Measurements from ENCODE around the gene SIM1.

SIM1 gene

DNA sequence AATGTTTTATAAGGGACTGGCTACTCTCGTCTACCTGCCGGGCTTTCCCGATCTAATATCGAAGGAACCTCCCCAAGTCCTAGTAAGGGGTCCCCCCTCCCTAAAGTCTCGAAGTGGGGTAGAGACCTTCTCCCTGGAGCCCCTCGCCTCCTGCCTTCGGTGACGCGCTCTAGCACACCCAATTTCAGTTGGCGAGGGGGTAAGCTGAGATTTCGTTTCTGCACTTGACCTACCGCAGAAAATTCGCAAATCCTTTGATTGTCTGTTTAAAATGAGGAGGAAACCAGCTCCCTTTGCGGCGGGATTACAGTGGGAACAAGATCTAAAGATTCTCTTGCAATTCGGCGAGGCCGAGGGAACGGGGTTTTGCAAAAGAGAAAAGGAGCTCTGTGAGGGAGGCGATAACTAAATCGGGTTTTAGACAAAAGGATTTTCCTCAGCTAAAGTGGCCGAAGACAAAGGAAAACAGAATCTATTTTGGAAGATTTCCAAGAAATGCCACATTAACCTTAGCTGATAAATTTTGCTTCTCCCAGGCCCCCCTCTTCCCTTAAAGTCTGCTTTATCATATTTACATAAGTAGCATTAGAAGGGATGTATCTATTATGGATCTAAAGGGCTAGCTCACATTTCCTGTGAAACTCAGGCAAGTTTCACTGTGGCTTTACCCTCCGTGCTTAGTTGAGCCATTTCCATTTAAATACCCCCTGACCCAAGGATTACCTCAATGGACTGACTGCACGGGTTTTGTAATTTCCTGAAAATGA is 8.4 kb downstream of the SIM1 start:
- no peak for DNase-seq (ENCODE audit: low read depth, low spot score)

DNA sequence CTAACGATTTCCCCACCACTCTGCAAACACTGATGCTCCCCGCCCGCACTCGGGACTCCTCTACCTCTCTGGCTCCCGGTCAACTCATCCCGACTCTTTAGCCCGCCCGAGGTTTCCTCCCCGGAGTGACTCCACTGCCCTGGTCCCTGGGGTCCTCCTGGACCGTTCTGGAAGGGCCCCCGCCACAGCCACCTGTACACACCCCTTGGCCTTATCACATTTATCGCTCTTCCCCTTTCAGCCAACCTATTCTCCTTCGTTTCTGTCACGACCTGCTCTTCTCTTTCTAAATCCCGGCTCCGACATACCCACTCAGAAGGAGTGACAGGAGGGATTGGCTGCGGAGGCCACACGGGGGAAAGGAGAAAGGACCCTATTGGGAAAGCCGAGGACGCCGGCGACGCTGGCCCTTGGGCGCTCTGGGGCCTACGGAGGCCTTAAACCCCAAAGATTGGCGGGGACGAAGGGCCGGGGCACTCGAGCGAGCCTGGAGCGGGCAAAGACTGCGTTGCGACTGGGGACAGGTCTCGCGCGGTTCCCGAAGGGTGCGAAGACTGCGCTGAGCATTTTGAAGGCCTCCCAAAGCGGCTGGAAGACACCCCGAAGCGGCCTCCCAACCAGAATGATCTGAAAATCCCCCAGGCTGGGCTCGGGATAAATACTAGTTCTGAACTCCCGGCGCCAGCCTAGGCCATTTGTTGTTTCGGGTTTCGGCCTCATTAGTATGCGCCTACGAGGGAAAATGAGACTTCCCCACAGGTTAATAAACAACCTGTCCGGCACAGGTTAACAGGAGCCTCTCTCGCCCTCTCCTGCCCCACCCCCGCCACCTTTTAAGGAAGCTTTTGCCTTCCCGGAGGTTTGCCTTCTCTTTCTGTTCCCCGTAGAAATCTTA is 9.2 kb downstream of the SIM1 start:
- DNase-seq (ENCODE audit: low read depth, low spot score), result no peak

DNA sequence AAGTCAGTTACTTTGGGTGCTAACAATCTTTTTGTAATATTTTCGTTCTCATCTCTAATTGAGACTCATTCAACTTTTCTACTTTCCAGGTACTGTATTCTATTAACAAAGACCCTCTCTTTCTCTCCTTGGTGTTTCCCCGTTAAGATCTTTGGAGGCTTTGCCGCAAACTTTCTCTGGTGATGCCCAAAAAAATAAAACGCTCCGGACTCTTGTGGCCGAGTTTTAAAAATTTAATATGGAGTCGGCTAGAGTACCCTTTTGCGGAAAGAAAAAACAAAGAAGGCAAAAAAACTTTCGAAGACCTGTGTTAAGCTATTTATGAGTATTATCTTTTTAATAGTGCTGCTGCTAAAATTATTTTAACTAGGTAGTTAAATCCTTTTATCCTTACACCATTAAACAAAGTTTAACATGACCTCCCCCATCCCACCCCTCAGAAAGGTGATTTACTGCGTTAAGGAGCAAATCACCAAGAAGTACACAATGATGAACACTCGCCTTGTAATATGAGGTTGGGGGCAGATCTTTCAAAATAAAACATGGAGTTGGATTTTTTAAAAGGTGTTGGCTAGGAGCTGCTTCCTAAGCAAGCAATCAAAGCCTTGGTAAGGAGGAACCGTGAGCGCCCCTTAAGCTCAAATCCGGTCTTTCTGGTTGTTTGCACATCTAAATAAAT is 10.0 kb downstream of the SIM1 start:
- no peak for DNase-seq (ENCODE audit: low read depth, low spot score)

DNA sequence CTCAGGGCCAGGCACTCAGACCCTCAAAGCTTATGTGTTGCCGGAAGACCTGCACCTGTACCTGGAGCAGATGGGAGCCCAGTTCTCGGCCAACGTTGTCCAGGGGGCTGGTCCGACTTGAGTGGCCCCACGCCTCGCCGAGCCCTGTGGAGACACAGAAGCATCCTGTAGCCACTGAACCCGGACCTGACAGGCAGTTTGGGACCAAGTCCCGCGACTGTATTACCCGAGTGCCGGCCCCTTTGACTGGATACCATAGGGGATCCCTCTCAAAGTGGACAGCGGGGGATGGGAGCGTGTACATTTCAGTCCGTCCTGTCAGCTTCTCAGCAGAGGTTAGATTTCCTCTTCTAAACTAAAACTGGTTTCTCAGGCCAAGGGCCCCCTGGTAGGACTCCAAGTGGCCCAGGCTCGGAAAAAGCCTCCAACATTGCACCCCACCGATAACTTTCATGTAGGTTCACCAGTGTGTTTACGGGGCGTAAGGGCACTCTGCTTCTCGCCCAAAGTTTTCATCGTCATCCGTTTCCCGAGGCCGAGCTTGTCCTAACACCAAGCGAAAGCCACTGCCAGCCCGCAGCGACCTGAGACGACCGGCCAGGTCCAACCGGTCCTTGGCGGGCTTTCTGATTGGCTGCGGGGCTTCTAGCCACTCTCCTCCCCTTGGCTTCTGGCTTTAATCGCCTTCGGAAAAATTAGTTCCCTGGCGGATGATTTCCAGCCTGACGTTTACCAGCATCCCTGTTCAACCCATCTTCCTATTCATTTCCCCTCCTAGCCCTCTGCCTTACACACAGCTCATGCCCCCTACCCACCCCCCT is 10.8 kb downstream of the SIM1 start:
- no peak for DNase-seq (ENCODE audit: low read depth, low spot score)

DNA sequence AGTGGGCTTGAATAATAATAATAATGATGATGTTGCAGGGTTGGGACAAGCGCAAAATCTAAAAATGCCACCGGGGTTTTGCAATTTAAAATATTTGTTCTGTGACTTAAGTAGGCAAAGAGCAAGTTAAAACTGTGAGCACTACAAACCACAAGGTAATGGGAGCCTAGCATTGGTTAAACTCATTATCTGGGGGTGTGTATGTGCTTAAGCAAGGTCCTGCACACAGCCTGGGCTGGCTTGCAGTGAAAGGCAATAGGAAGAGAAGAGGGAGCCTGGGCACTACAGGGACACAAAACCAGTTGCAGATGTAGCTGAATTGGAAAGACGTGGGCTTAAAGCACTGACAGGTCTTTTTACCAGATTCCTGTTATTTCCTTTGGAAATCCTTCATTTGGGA is 11.7 kb downstream of the SIM1 start:
- DNase-seq (ENCODE audit: low read depth, low spot score), result no peak

DNA sequence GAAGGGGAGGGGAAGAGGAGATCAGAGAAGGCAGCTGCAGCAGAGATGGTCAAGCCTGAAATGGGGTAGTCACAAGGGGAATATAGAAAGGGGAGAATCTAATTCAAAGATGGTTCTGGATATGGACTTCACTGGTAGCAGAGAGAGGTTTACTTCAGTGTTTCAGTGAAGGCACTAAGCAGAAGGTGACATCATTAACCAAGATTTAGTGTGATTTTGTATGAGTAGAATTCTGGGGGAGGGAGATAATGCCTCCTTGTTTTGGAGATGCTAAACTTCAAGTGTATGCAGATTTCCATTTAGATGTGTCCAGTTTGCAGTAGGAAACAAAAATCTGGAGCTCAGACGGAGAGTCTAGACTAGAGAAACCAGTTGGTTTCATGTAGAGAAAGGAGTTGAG is 13.1 kb downstream of the SIM1 start:
- DNase-seq (ENCODE audit: low read depth, low spot score), result no peak

DNA sequence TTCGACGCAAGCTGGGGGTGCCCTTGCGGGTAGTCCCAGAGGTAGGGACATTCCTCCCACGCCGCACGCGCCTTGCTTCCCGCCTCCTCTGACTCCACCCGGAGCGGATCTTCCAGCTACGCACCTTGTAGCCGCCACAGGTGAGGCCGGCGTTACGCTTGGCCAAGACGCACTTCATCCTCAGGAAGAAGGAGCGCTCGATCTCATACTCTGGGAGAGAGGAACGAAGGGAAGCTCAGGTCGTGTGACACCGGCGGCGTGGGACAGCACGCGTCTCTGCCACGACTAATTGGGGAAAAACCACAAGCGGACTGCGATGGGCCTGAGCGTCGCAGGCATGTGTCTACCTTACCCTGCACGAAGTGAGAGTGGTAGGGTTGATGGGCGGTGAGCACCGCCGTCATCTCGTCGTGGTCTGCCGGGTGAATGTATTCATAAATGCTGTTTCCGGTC is 15.5 kb downstream of the SIM1 start:
- DNase-seq (ENCODE audit: low read depth, low spot score), result no peak

DNA sequence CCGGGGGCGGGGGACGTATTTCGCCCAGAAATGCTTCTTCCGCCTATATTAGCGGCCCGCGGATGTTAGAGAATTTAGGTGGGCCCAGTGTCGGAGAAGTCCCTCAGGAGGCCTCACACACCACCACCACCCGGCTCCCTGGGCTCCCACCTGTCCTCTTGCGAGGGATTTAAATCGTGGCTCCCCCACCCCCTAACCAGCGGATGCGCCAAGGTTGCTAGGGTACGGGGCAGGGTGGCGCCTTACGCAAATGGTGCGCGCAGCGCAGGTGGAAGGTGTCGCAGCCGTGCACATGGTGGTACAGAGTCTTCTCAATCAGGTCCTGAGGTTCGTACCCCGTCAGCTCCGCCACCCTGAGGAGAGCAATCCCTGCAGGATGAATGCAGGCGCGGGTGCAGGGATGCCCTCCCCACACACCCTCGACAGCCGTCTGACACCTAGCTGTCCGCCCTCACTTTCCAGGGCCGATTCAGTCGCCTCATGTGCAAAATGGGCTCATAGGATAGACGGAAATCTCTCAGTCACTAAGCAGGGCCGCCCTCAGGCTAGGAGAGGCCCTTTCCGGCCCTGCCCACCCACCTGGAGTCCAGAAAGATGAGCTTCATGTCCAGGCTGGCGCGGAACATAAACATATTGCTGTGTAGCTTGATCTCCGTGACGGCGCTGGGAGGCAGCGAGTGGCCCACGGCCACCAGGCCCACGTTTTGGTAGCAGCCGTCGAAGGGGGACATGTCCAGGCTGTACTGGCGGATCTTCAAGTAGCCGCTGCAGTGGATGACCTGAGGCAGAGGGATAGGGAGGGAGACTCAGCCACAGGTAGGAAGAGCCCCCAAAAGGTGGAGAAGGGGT is 16.6 kb downstream of the SIM1 start:
- DNase-seq (ENCODE audit: low read depth, low spot score), result no peak

DNA sequence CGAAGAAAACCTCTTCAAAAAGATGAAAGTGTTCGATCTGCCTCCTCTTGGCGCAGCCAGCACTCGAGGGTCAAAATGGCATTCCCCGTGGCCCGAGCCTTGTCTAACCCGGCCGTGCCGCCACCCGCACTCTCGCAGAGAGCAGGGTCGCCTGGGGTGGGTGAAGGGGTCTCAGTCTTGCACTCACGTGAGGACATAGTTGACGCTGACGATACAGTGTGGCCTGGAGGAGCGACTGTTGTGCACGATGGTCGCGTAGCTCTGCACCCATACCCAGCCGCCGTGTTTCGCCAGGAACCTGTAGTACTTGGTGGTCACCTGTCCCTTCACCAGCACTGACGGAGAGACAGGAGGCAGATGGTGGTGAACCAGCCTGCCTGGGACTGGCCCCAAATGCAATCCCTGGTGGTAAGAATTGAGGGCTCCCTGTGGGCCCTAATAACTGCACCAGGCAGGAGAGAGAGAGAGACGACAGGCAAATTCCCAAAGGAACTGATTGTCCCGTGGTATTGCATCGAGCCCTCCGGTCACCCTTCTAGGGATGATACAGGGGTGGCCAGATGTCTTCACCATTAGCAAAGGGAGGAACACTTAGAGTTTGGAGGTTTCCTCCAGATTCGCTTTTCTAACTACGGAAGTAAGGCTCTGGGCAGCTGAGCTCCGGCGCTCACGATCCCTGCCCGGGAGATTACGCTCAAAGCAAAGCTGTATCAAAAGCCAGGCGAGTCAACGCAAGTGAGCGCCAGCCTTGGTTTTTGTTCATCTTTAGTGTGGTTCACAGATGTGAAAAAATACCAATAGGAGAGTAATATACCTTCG is 17.4 kb downstream of the SIM1 start:
- no peak for DNase-seq (ENCODE audit: low read depth, low spot score)

DNA sequence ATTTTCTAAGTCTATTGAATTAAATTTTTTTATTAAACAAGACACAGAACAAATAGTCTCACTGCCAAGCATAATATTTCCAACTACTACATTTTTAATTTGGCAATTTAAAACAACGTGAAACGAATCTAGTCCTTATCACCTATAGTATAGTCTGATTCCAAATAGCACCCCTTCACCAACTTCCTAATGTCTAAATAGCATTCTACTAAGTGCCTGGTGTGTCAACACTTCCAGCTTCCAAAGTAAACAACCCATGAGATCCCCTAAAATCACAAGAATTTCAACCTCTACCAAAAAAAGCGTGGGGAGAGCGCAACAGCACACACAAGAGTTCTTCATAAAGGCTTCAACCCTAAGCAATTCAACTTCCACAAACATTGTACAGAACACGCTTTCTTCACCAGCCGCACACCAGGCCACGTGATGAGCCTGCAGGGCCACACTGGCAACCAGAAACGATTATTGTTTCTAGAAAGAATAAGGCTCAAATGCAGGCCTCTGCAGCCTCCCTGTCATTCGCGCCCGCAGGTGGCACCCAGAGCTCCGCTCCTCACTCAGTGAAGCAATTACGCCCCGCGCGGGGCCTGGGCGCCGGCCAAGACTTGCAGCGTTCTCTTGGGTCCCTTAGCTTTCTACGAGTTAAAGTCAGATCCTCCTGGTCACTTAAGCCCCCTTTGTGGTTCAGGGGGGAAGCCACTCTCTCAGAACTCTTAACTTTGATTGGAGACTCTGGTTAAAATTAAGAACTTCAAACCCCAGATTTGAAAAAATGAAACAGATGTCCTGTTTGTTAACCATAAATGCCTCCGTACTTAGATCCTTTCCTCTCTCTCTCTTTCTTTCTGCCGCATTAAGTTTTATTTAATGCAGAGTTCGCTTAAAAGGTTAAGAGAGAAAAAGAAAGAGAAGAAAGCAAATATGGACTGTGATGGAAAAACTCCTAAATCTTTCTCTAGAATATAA is 18.3 kb downstream of the SIM1 start:
- DNase-seq (ENCODE audit: low read depth, low spot score), result no peak

DNA sequence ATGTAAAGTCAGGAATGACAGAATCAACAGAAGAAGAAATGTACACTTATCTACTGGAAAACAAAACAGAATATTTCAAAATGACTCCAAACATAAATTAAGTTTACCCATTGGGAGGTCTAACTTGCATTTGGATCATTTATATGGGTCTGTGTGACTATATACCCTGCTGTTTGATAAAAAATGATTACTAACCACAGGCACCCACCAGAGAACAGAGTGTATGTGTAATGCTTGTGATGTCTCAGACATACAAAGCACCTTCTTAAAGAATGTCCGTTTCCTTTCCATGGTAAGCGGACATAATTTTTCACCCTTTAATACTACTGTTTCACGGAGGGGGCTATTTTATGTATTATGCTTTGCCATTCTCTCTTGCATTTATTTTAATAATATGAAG is 19.2 kb downstream of the SIM1 start:
- DNase-seq (ENCODE audit: low read depth, low spot score), result no peak

DNA sequence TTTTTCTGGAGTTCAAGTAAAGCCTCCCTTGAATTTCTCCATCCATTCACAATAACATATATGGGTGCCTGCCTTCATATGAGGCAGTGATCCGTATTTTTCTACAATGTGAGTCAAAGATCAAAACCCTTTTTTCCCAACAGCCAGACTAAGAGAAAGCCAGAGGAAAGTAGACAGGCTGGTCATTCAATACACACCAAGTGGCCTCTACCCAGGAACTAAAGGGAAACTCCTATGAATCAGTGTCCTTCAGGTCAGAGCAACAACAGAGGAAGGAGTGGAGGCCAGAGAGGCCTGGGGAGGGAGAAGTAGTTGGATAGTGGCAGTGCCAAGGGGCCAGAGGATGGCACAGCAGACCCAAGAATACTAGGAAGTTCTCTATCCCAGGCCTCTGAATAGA is 23.8 kb downstream of the SIM1 start:
- no peak for DNase-seq (ENCODE audit: low read depth, low spot score)

DNA sequence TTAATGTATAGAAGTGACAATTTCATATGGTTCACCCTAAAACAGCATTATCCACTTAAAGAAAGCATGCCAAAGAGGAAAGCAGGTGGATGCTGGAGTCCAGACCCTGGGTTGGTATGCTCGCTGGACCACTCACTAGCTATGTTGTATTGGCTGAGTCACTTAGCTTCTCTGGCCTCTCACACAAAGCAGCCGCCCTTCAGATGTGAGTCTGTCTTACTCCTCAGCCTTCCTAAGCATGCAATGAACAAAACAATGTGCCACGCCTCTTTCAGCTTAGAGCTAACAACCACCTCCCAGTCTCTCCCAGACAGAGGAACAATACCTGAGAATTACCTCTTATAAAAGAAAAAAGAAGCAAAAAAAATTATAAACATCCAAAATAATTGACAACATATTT is 29.4 kb downstream of the SIM1 start:
- no peak for DNase-seq (ENCODE audit: low read depth, low spot score)

DNA sequence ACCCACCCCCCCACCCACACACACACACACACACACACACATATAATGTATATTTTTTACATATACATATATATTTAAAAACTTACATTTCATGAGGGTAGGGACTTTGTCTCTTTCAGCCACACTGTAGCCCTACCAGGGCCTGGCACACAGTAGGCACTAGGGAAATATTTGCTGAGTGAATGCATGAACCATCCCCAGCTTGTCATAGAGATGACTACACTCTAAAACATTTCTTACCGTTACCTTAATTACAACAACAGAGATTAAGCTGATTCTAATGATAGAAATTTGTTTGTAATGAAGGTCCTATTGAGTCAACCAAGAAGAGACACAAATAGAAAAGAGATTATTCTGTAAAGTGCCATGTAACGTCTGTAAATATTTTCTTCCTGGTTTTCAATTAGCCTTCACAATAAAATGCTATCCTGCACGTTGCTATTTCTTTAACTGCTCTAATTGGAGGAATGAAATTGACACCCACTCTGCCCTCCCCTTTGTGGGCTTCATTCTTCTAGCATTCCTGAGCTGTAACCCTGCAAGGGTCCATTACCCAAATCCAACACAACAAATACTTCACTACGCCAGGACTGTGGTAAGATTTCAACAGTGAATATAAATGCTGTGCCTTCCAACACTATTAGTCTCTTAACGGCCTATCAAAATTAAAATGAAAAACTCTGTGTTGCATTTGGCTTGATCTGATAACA is 30.8 kb downstream of the SIM1 start:
- no peak for DNase-seq (ENCODE audit: low read depth, low spot score)

DNA sequence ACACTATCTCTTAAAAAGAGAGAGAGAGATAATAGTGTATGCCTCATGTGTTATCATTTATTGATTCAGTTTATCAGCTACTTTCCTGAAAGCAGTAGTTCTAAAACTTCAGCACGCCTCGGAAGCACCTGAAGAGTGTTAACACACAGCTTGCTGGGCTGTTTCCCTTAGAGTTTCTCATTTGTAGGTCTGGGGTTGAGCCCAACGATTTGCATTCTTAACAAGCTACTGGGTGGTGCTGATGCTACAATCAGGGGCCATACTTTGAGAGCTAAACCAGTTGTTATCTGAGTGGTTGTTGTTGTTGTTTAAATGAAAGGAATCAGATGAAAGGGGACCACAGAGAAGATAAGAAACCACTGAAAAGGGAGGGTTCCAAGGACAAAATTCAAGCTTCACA is 32.6 kb downstream of the SIM1 start:
- no peak for DNase-seq (ENCODE audit: low read depth, low spot score)

DNA sequence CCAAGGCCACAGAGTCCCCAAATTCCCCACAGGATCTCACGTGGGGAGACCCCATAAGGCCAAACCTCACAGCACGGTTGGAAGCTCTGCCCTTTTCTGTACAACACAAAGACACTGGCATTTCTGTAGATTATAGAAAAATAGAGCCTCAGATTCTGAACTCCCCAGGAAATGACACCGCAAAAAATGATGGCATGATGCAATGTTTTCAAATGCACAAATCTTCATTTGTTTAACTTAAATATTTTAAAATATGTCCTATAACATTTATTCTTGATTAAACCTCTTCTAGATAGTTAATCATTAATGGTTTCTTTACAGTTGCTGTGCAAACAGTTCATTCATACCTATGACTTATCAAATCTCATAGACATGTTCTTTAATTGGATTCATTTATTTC is 33.8 kb downstream of the SIM1 start:
- DNase-seq (ENCODE audit: low read depth, low spot score), result no peak

DNA sequence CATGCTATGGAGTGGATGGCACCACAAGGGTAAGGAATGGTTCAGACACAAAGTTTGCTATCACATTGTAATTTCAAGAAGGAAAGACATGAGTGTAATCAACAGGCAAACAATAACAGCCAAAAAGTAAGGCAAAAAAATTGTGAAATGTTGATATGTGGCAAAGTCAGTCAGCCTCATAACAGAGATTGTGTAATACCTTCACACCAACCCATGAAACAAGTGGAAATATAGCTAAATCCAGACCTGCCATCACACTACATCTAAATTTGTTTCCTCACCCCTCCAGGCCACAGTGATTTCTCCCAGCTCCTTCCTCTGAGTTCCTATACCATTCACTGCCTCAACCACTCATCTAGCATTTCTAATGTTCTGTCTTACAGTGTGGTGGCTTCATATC is 37.3 kb downstream of the SIM1 start:
- no peak for DNase-seq (ENCODE audit: low read depth, low spot score)

Data from activated naive CD8-positive, alpha-beta T cell treated with anti-CD3 and anti-CD28 coated beads, Interleukin-2, amount 50 U/mL, for 16 hours (primary cell).